Hematopoietic multipotent progenitor cell treated with erythropoietin and hydrocortisone succinate and interleukin-3 and kit ligand, for 15 days (in vitro differentiated cells): Measurements from ENCODE around the gene ANKRD11.
"Not testable (repeated sequence)": the region's sequence is repeated elsewhere in the genome, so short reads cannot be mapped to it uniquely, and the experiment has no call there.

Source experiments
- DNase-seq: peaks from one replicate; pipeline ENCODE4 v3.0.0-alpha.2; 2015; ENCODE audit warnings: low spot score

The ANKRD11 gene

GRCh38 chr16:89450537-89450936 lies 39.8 kb downstream of the ANKRD11 start:
- DNase-seq: no peak

GRCh38 chr16:89449726-89450335 lies 40.5 kb downstream of the ANKRD11 start:
- no peak for DNase-seq

DNA sequence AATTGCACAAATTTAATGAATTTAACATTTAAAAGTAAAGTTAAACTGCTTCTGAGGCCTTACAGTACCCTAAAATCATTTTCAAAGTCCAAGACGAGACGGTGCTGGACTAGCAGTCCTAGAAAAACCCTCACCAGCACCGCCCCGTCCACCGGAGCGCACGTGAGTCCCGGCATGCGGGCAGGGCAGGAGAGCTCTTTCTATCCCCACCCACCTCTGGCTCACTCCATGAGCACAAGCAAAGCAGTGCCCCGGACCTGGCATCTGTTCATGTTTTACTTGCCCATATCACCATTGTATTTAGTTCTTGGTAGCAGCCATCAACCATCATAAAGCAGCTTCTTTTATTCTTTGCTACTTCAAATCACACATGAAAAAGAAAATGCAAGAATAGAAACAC lies 41.7 kb downstream of the ANKRD11 start:
- no peak for DNase-seq

DNA sequence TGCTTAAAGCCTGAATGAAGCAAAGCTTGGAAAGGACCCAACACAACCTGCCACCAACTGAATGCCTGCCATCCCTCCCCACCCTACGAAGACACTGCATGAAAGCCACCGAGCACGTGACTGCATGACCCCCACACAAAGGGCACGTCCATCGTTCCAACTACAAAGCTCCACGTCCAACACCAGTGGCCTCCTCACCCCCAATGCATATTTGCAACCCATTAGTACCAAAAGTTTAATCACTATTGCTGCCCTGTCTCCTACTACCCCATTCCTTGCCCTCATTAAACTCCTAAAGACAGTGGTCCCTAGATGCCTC lies 43.4 kb downstream of the ANKRD11 start:
- DNase-seq: no peak

GRCh38 chr16:89446136-89446974 lies 44.0 kb downstream of the ANKRD11 start:
- no peak for DNase-seq

- DNase-seq: no peak
These were observed 45.2 kb downstream of the ANKRD11 start for GRCh38 chr16:89445166-89445565.

GRCh38 chr16:89444728-89445127 lies 45.6 kb downstream of the ANKRD11 start:
- no peak for DNase-seq

DNA sequence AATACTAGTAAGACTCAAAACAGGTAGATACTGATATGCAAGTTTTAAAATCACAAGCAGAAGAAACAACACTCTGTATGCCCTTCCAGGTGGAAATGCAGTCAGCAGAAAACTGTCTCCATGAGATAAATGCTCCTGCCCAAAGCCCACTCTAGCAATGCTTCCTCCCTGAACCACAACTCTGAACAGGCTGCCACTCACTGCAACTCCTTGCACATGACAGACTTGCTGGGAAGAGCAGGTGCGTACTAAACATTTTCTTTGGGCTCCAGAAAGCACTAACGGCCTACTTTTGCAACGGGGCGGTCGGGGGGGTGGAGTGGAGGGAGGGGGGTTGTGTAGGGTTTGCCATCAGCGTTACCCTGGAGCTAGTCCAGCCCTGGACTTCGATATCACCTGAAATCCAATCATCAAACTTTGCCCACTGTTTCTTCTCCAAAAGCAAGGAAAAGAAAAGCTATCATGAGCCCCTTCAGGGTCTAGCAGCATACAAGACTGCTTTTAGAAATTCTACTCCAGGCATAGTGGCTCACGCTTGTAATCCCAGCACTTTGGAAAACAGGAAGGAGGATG lies 46.1 kb downstream of the ANKRD11 start:
- no peak for DNase-seq

- no peak for DNase-seq
These were observed 46.7 kb downstream of the ANKRD11 start for GRCh38 chr16:89443727-89444084.

DNA sequence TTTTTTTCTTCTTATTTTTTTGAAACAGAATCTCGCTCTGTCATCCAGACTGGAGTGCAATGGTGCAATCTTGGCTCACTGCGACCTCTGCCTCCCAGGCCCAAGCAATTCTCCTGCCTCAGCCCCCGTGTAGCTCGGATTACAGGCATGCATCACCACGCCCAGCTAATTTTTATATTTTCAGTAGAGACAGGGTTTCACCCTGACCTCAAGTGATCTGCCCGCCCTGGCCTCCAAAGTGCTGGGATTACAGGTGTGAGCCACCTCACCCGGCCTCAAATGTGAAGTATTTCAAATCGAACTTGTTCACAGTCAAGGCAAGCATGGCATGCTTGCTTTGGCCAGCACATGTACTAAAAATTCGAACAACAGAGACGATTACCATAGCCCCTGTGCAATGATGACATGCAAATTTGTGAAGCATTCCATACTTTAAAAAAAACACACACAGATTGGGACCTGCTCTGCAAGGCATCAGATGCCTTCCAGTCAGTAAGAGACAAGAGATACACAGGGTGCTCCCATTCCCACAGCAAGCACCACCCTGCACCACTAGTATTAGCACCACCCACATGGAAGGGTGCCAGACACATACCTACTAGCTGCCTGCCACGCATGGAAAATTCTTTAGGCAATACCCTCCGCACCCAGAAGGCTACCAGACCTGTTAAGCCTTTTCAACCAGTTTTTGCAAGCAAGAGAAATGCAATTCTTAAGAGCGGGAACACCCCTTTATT lies 47.2 kb downstream of the ANKRD11 start:
- peak; percentile 78 for DNase-seq

- no peak for DNase-seq
These were observed 47.8 kb downstream of the ANKRD11 start for GRCh38 chr16:89442588-89442987.

DNA sequence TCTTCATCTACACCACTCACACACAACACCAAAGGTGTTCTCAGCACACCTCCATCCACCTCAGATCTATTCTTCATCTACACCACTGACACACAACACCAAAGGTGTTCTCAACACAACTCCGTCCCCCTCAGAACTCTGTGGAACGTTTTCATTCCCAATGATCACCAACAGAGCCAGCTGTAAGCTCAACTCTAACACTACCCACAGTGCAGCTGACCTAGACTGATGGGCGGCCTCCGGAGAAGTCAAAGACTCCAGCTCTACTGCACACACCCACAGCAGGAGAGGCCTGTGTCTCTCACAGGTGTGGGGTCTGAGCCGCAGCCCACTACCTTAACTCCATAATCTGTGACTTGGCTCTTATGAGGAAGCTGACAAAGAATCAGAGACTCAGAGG lies 50.7 kb downstream of the ANKRD11 start:
- DNase-seq: no peak

DNA sequence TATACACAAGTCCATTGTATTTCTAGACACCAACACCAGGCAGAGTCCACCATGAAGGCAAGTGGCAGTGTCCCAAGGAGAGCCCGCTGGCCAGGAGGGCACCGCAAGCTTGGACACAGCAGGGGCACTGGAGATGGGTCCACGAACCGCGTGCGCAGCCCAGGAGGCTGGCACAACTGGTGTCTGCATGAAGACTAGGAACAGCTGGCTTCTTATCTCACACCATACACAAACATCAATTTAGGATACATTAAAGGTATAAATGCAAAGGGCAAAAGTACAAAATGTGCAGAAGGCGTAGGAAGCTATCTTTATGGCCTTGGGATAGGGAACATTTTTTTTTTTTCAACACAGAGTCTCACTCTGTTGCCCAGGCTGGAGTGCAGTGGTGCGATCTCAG lies 52.4 kb downstream of the ANKRD11 start:
- DNase-seq: no peak

- DNase-seq: no peak
These were observed 52.9 kb downstream of the ANKRD11 start for GRCh38 chr16:89437251-89437987.

- DNase-seq: no peak
These were observed 54.0 kb downstream of the ANKRD11 start for GRCh38 chr16:89436366-89436765.

DNA sequence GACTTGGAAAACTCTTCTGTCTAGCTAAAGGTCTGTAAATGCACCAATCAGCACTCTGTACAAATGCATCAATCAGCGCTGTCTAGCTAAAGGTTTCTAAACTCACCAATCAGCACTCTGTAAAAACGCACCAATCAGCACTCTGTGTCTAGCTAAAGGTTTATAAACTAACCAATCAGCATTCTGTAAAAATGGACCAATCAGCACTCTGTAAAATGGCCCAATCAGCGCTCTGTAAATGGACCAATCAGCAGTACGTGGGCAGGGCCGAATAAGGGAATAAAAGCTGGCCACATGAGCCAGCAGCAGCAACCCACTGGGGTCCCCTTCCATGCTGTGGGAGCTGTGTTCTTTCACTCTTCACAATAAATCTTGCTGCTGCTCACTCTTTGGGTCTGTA lies 55.3 kb downstream of the ANKRD11 start:
- DNase-seq: not testable (repeated sequence)

GRCh38 chr16:89434490-89434889 lies 55.9 kb downstream of the ANKRD11 start:
- DNase-seq: no peak

DNA sequence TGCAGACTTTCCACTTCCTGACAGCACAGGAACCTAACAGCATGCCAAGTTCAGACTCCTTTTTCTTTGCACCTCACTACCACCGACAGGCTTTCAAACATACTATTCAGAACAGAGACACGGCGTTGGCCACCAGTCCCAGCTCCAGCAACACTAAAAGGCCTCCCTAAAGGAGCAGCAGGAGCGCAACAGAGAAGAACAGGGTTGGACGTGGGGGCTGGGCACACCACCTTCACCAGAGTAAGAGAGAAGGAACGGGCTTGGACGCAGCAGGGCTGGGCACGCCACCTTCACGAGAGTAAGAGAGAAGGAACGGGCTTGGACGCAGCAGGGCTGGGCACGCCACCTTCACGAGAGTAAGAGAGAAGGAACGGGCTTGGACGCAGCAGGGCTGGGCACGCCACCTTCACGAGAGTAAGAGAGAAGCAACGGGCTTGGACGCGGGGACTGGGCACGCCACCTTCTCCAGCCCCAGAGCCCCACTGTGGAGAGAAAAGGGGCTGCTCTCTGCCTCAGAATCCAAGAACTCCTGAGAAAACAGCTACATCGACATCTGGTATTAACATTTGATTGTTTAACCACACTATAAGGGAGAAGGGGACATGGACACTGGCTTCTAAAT lies 56.9 kb downstream of the ANKRD11 start:
- not testable (repeated sequence) for DNase-seq

- no peak for DNase-seq
These were observed 58.7 kb downstream of the ANKRD11 start for GRCh38 chr16:89431630-89432029.

DNA sequence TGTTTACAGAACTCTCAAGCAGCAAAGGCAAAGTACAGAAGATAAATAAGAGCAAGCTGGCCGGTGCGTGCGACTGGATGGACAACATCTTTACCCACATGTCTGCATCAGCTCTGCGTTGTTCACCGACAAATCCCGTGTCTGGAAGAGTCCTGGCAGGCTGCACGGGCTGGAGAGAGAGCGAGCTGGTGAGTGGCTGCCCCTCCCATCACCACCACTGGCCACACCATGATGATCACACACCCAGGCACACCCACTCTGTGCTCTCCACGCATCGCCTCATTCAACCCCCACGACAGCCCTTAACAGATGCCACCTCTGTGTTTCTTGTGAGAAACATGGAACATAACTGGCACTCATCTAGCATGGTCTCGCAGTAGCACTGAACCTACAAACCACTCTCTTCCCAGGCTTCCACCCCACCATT lies 59.2 kb downstream of the ANKRD11 start:
- DNase-seq: peak; percentile 33

- DNase-seq: no peak
These were observed 59.8 kb downstream of the ANKRD11 start for GRCh38 chr16:89430436-89431157.
